ENCODE data around the gene SPTB.

DNA sequence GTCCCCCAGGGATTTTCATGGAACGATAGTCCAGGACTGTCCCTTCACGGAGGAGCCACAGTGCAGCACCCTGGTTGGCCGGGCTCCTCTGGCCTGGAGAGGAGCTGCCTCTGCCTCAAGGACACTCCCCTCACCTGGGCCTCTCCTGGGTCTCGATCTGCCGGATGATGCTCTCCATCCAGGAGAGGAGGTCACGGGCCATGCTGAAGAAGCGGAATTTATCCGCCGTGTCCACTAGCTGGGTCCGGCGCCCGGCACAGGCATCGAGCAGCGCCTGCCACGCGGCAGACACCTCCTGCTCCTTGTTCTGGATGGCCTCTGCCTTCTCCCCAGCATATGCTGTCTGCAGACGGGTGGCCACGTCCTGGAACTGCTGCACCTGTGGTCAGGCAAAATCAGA is 109.0 kb downstream of the SPTB start:
- TF ChIP-seq, protein P1, sequence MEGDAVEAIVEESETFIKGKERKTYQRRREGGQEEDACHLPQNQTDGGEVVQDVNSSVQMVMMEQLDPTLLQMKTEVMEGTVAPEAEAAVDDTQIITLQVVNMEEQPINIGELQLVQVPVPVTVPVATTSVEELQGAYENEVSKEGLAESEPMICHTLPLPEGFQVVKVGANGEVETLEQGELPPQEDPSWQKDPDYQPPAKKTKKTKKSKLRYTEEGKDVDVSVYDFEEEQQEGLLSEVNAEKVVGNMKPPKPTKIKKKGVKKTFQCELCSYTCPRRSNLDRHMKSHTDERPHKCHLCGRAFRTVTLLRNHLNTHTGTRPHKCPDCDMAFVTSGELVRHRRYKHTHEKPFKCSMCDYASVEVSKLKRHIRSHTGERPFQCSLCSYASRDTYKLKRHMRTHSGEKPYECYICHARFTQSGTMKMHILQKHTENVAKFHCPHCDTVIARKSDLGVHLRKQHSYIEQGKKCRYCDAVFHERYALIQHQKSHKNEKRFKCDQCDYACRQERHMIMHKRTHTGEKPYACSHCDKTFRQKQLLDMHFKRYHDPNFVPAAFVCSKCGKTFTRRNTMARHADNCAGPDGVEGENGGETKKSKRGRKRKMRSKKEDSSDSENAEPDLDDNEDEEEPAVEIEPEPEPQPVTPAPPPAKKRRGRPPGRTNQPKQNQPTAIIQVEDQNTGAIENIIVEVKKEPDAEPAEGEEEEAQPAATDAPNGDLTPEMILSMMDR (conservative IDR thresholded peaks at IDR 0.05; ENCODE audit: low read depth, low read length): no peak
- TF ChIP-seq EZH2 (IDR thresholded peaks at IDR 0.05; ENCODE audit: low read length, unreplicated experiment) (no peak), EZH2phosphoT487 (IDR thresholded peaks at IDR 0.05; ENCODE audit: borderline replicate concordance, low read length) (no peak)

Data from PC-3 (cell line).